ENCODE results near the gene LMBR1L. TPM values are rescaled to one million over a fixed set of nuclear protein-coding genes. Genes with fewer than 3 reads are reported as not detected.

Gene LMBR1L
- total and polyA plus RNA-seq, 2 of the 13 experiments (the other 11 are each of a cell fraction or from before 2014, with no cell fraction given) = 12.2 to 65.9 TPM

GRCh38 chr12:49110464-49111155, at the start of gene LMBR1L (continued):
- TF ChIP-seq HMGXB4 (CRISPR knock-in tag; IDR thresholded peaks at IDR 0.05; ENCODE audit: borderline replicate concordance in 1 of 2, low read depth in 1 of 2) (peak; percentile 79 to 83), NRL (CRISPR knock-in tag; IDR thresholded peaks at IDR 0.05; ENCODE audit: borderline replicate concordance) (peak; percentile 38; the same call in 1 of the 2 replicates), IRF9 (CRISPR knock-in tag; IDR thresholded peaks at IDR 0.05; ENCODE audit: borderline replicate concordance) (no peak), ZBTB3 (CRISPR knock-in tag; IDR thresholded peaks at IDR 0.05; ENCODE audit: borderline replicate concordance, low read depth) (no peak), ZSCAN20 (CRISPR knock-in tag; IDR thresholded peaks at IDR 0.05; ENCODE audit: borderline replicate concordance) (no peak), E2F5 (CRISPR knock-in tag; conservative IDR thresholded peaks at IDR 0.05) (no peak), POLR2AphosphoS5 (IDR thresholded peaks at IDR 0.05; ENCODE audit: low read depth, low read length) (peak; percentile 86)
- TF ChIP-seq, protein P1, sequence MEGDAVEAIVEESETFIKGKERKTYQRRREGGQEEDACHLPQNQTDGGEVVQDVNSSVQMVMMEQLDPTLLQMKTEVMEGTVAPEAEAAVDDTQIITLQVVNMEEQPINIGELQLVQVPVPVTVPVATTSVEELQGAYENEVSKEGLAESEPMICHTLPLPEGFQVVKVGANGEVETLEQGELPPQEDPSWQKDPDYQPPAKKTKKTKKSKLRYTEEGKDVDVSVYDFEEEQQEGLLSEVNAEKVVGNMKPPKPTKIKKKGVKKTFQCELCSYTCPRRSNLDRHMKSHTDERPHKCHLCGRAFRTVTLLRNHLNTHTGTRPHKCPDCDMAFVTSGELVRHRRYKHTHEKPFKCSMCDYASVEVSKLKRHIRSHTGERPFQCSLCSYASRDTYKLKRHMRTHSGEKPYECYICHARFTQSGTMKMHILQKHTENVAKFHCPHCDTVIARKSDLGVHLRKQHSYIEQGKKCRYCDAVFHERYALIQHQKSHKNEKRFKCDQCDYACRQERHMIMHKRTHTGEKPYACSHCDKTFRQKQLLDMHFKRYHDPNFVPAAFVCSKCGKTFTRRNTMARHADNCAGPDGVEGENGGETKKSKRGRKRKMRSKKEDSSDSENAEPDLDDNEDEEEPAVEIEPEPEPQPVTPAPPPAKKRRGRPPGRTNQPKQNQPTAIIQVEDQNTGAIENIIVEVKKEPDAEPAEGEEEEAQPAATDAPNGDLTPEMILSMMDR (CRISPR knock-in tag; IDR thresholded peaks at IDR 0.05) = peak; percentile 33; the same call in 1 of the 2 replicates
- TF ChIP-seq, protein P2, sequence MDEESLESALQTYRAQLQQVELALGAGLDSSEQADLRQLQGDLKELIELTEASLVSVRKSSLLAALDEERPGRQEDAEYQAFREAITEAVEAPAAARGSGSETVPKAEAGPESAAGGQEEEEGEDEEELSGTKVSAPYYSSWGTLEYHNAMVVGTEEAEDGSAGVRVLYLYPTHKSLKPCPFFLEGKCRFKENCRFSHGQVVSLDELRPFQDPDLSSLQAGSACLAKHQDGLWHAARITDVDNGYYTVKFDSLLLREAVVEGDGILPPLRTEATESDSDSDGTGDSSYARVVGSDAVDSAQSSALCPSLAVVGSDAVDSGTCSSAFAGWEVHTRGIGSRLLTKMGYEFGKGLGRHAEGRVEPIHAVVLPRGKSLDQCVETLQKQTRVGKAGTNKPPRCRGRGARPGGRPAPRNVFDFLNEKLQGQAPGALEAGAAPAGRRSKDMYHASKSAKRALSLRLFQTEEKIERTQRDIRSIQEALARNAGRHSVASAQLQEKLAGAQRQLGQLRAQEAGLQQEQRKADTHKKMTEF (CRISPR knock-in tag; IDR thresholded peaks at IDR 0.05) = no peak; the same call in 1 of the 2 replicates
- TF ChIP-seq, protein P3, sequence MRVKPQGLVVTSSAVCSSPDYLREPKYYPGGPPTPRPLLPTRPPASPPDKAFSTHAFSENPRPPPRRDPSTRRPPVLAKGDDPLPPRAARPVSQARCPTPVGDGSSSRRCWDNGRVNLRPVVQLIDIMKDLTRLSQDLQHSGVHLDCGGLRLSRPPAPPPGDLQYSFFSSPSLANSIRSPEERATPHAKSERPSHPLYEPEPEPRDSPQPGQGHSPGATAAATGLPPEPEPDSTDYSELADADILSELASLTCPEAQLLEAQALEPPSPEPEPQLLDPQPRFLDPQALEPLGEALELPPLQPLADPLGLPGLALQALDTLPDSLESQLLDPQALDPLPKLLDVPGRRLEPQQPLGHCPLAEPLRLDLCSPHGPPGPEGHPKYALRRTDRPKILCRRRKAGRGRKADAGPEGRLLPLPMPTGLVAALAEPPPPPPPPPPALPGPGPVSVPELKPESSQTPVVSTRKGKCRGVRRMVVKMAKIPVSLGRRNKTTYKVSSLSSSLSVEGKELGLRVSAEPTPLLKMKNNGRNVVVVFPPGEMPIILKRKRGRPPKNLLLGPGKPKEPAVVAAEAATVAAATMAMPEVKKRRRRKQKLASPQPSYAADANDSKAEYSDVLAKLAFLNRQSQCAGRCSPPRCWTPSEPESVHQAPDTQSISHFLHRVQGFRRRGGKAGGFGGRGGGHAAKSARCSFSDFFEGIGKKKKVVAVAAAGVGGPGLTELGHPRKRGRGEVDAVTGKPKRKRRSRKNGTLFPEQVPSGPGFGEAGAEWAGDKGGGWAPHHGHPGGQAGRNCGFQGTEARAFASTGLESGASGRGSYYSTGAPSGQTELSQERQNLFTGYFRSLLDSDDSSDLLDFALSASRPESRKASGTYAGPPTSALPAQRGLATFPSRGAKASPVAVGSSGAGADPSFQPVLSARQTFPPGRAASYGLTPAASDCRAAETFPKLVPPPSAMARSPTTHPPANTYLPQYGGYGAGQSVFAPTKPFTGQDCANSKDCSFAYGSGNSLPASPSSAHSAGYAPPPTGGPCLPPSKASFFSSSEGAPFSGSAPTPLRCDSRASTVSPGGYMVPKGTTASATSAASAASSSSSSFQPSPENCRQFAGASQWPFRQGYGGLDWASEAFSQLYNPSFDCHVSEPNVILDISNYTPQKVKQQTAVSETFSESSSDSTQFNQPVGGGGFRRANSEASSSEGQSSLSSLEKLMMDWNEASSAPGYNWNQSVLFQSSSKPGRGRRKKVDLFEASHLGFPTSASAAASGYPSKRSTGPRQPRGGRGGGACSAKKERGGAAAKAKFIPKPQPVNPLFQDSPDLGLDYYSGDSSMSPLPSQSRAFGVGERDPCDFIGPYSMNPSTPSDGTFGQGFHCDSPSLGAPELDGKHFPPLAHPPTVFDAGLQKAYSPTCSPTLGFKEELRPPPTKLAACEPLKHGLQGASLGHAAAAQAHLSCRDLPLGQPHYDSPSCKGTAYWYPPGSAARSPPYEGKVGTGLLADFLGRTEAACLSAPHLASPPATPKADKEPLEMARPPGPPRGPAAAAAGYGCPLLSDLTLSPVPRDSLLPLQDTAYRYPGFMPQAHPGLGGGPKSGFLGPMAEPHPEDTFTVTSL (CRISPR knock-in tag; IDR thresholded peaks at IDR 0.05; ENCODE audit: borderline replicate concordance) = no peak
- TF ChIP-seq, protein P4, sequence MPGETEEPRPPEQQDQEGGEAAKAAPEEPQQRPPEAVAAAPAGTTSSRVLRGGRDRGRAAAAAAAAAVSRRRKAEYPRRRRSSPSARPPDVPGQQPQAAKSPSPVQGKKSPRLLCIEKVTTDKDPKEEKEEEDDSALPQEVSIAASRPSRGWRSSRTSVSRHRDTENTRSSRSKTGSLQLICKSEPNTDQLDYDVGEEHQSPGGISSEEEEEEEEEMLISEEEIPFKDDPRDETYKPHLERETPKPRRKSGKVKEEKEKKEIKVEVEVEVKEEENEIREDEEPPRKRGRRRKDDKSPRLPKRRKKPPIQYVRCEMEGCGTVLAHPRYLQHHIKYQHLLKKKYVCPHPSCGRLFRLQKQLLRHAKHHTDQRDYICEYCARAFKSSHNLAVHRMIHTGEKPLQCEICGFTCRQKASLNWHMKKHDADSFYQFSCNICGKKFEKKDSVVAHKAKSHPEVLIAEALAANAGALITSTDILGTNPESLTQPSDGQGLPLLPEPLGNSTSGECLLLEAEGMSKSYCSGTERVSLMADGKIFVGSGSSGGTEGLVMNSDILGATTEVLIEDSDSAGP (CRISPR knock-in tag; IDR thresholded peaks at IDR 0.05; ENCODE audit: borderline replicate concordance) = peak; percentile 99
